ENCODE measurements around the gene WDFY4. TPM values are rescaled to one million over a fixed set of nuclear protein-coding genes. Genes with fewer than 3 reads are reported as not detected.

The WDFY4 gene
- total RNA-seq, 6 experiments from 2014 or later = not detected

DNA sequence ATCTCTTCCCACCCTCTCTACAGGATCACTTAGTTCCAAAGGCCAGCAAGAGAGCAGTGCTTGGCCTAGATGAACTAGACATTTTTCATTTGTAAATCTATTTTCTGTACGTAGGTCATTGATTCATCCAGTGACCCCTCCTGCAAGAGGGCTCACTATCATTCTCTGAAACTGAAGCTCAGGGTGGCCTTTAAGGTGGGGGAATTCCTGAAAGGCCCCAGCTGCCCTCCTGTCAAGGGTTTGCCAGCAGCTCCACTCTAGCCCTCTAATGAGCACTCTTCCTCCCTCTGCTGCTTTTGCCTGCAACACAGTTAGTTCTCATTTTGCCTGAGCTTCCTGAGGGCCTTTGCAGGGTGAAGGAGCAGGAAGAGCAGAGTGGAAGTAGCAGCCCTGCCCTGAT lies 213.8 kb downstream of the WDFY4 start:
- peaks cover 19% of the 10 kb centered on the region for H3K27me3 Mint-ChIP-seq (ENCODE audit: insufficient read depth)
- no peak for TF ChIP-seq CTCF (IDR thresholded peaks at IDR 0.05)
- H3K9me3 Mint-ChIP-seq = no peaks in the 10 kb centered on the region
- H3K4me3 Mint-ChIP-seq = no peak overlapping the region
- no peak overlapping the region for H3K27ac Mint-ChIP-seq
- no peaks in the 10 kb centered on the region for H3K36me3 Mint-ChIP-seq (ENCODE audit: low read depth)
- no peaks in the 10 kb centered on the region for H3K4me1 Mint-ChIP-seq (ENCODE audit: low read depth)
- DNase-seq = no peak

- Mint-ChIP-seq H3K27me3 (ENCODE audit: insufficient read depth) (peaks cover 20% of the 10 kb centered on the region), H3K4me1 (ENCODE audit: low read depth) (no peaks in the 10 kb centered on the region), H3K4me3 (no peak overlapping the region), H3K36me3 (ENCODE audit: low read depth) (no peaks in the 10 kb centered on the region), H3K27ac (no peak overlapping the region), H3K9me3 (no peaks in the 10 kb centered on the region)
- TF ChIP-seq CTCF (IDR thresholded peaks at IDR 0.05) = no peak
- no peak for DNase-seq
Measured at GRCh38 chr10:48899781-48900180, 215.1 kb downstream of the WDFY4 start.

- H3K4me1 Mint-ChIP-seq (ENCODE audit: low read depth) = no peaks in the 10 kb centered on the region
- no peaks in the 10 kb centered on the region for H3K9me3 Mint-ChIP-seq
- H3K36me3 Mint-ChIP-seq (ENCODE audit: low read depth) = no peaks in the 10 kb centered on the region
Measured at GRCh38 chr10:48900371-48900801, 215.7 kb downstream of the WDFY4 start.

DNA sequence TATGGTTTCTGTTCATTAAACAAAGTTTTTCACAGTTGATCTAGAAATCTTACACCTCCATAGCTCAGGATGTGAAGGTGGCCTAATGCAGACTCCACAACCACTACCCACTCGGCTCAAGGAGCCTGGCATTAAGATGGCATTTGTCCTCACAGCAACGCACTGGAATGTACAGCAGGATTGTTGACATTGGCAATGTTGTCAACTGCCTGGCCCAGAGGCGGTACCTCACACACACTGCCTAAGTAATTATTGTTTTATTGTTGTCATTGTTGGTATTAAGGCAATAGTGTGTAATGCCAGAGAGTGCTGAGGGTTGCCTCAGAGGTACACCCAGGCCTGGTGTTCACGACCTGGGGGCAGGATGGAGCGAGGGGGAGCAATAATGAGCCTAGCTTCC lies 216.6 kb downstream of the WDFY4 start:
- peaks cover 20% of the 10 kb centered on the region for H3K27me3 Mint-ChIP-seq (ENCODE audit: insufficient read depth)
- H3K36me3 Mint-ChIP-seq (ENCODE audit: low read depth) = no peaks in the 10 kb centered on the region
- no peak overlapping the region for H3K27ac Mint-ChIP-seq
- no peak for DNase-seq
- TF ChIP-seq CTCF (IDR thresholded peaks at IDR 0.05) = no peak
- no peaks in the 10 kb centered on the region for H3K4me1 Mint-ChIP-seq (ENCODE audit: low read depth)
- no peaks in the 10 kb centered on the region for H3K9me3 Mint-ChIP-seq
- H3K4me3 Mint-ChIP-seq = no peak overlapping the region

More at GRCh38 chr10:48900371-48900801, 215.7 kb downstream of the WDFY4 start:
- H3K4me3 Mint-ChIP-seq = no peak overlapping the region
- no peak for DNase-seq
- H3K27me3 Mint-ChIP-seq (ENCODE audit: insufficient read depth) = peaks cover 20% of the 10 kb centered on the region
- no peak for TF ChIP-seq CTCF (IDR thresholded peaks at IDR 0.05)
- no peak overlapping the region for H3K27ac Mint-ChIP-seq

GRCh38 chr10:48902096-48902495 lies 217.4 kb downstream of the WDFY4 start:
- Mint-ChIP-seq H3K36me3 (ENCODE audit: low read depth) (no peaks in the 10 kb centered on the region), H3K9me3 (no peaks in the 10 kb centered on the region), H3K4me1 (ENCODE audit: low read depth) (no peaks in the 10 kb centered on the region), H3K4me3 (no peak overlapping the region), H3K27ac (no peak overlapping the region), H3K27me3 (ENCODE audit: insufficient read depth) (peaks cover 20% of the 10 kb centered on the region)
- TF ChIP-seq CTCF (IDR thresholded peaks at IDR 0.05) = no peak
- DNase-seq = no peak

GRCh38 chr10:48903151-48903550 lies 218.5 kb downstream of the WDFY4 start:
- no peak for DNase-seq

More at GRCh38 chr10:48903151-48903550, 218.5 kb downstream of the WDFY4 start:
- H3K27ac Mint-ChIP-seq = no peak overlapping the region
- H3K9me3 Mint-ChIP-seq = no peaks in the 10 kb centered on the region
- no peak for TF ChIP-seq CTCF (IDR thresholded peaks at IDR 0.05)
- H3K4me3 Mint-ChIP-seq = no peak overlapping the region
- no peaks in the 10 kb centered on the region for H3K36me3 Mint-ChIP-seq (ENCODE audit: low read depth)
- peaks cover 16% of the 10 kb centered on the region for H3K27me3 Mint-ChIP-seq (ENCODE audit: insufficient read depth)
- H3K4me1 Mint-ChIP-seq (ENCODE audit: low read depth) = no peaks in the 10 kb centered on the region
